HG02610 (cell line): ENCODE data around the gene CD200.
A peak's percentile ranks its signal among the peaks of the same experiment; 100 is the strongest.

Experiments
- ATAC-seq: cut with Tn5 transposase; IDR thresholded peaks from one replicate; pipeline ENCODE4 v1.9.1; 2021; ENCODE audit warnings: mild to moderate bottlenecking, moderate library complexity; ENCODE audit not compliant: unreplicated experiment

CD200 gene, protein sequence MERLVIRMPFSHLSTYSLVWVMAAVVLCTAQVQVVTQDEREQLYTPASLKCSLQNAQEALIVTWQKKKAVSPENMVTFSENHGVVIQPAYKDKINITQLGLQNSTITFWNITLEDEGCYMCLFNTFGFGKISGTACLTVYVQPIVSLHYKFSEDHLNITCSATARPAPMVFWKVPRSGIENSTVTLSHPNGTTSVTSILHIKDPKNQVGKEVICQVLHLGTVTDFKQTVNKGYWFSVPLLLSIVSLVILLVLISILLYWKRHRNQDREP

DNA sequence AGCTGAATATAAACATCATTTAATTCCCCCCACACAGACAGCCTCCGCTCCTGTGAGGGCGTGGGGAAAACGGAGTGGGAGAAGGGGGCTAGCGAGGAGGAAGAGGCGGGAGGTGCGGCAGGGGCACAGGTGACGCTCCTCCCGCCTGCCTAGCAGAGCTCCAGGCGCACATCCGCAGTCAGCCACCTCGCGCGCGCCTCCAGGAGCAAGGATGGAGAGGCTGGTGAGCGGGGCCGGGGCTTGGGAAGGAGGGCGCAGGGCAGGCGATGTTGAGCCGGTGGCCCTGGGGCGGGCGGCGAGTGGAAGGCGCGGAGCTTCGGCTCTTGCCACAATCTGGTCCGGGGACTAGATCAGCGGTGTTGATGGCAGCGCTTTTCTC lies at the start of gene CD200:
CD200 (plus strand) TSS at position 155 of the 379 bp plus-strand sequence; CDS start at position 212, 57 bp downstream.
- peak; percentile 65 for ATAC-seq

DNA sequence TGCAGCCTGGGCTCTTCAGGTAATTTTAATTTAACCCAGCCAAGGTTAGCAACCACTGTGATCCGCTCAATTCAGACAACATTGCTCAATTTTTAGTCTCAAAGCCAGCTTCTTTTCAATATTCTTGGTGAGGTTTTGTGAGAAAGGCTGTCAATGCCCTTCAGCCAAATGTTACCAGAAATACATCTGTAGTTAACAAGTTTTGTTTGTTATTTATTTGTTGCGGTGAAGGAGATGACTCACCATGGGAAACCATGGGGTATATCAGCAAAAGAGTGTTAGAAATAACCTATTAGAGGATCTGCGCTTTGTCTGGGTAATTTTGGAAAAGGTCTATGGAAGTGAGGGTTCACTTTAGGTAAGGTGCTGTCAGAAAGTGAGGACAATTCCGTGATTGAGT lies 43.9 kb upstream of the CD200 start:
- ATAC-seq, result no peak

DNA sequence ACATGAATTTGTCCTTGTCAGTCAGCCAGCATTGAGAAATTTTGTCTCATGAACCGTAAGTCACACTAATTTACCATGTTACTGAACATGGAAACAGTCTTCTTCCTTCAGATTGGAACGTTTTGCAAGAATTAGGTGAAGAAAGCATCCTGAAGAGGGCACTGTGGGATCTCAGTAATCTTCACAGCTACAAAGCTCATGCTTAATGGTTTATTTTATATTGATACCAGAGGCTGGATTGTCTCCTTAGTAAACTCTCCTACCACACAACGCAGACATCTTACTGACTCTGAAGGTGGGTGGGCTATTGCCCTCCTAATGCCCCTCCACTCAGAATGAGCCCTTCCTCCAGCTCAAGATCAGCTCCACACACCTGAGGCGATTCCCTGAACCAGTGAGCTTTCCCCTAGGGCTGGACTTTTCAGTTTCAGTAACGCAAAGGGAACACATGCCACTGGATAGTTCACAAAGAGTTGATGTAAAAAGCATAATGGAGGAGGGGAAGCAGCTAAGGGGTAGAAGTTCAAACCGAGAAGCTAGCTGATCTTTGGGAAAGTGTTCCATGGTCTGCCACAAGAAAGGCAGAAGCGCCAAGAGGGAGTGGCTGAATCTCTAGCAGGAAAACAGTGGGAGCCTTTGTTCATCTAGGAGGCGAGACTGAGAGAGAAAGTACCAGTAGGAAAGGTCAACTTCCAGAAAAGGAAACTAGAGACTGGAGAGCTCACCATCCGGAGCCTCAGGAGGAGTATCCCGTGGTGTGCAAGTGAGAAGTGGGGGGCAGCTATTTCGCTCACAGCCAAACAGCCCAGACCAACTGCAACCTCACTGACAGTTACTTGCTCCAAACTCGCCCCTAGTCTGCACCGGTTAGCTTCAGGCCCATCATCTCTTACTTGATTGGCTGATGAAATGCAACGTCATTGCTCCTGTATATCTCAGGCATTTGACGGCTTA lies 39.3 kb upstream of the CD200 start, which contains the start of gene SLC9C1:
SLC9C1 (minus strand) TSS at position 849 of the 954 bp plus-strand sequence. CDS start 7,425 bp downstream, outside the sequence.
- peak; percentile 49 for ATAC-seq

DNA sequence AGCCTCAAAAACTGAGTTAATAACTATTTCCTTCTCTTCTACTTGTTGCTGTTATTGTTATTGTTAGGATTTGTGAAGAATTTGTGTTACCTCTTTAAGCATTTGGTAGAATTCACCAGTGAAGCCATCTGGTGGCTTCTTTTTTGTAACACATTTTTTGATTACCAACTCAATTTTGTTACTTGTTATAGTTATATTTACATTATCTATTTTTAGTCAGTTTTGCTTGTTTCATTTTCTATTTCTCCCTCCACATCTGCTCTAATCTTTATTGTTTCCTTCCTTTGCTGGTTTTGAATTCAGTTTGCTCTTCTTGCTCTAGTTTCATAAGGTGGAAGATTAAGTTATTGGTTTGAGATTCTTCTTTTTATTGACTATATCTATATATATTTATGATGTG lies 35.2 kb upstream of the CD200 start:
- ATAC-seq, result peak; percentile 24

DNA sequence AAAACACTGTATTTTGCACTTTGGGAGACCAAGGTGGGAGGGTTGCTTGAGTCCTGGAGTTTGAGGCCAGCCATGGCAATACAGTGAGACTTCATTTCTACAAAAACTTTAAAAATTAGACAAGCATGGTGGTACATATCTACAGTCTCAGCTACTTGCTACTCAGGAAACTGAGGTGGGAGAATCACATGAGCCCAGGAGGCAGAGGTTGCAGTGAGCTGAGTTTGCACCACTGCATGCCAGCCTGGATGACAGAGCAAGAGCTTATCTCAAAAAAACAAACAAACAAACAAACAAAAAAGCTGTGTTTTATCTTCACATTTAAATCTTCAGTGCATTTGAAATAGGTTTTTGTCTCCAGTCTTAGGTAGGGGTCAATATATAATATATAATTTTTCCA lies 34.2 kb upstream of the CD200 start:
- no peak for ATAC-seq

DNA sequence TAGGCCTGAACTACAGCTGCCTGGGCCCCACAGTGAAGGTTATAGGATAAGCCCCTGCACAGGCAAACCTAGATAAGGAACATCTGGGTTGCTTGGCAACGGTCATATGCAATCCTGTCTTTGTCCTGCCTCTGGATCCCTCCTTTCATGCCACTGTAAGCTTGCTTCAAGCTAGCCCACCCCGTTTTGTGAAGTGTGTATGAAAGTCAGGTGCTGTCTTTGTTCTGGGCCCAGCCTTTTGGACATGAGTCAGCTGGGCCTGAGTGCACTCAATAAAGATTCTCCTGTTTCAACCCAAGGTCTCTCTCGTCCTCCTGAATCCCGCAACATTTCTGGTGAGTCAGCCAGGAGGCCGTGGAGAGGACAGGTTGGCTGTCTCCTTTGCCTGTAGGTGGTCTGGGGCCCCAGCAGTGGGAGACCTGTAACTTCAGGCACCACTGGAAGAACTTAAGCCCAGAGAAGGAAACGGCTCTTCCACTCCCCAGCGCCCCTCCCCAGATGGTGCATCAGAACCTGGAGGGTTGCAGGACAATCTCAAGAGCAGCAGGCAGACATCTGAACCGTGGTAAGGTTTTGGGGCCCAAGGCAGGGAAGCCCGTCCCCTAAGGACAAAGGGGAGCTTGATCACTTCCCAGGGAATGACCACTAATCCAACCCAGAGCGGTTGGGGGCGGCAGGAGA lies 30.7 kb upstream of the CD200 start:
- ATAC-seq, result no peak

DNA sequence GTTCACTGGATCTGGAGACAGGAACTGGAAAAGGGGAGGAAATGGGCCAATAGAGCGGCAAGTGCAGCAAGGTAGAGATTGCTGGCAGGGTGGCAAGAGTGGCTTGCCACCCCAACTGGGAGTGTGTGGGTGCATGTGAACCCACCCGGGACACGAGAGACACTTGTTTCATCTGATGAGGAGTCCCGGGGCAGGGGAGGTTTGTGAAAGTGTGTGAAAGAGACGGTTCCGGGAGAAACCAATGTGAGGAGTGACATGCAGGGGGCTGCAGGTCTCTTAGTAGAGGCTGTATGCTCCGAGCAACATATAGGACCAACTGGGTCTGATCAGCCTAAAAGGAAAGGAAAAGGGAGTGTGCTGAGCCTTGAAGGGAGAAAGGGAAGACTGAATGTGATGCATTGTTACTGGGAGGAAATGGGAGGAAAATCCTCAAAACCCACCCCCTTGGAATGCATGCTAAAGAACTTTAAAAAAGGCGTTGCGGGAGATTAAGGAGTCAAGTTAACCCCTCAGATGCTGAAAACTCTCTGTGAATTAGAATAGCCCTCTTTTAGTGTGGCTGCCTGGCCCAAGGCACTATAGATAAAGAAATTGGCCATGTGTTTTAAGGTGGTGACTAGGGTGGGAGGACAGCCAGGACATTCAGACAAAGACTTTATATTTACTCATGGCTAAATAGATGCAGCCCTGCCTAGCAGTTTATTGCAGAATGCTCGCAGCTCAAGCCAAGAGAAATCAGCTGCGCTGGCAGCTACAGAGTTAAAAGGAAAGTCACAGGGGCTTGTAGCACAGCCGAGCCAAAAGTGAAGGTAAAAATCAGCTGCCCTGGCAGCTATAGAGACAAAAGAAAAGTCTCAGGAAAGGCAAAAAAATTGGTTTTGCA lies 29.8 kb upstream of the CD200 start:
- ATAC-seq, result peak; percentile 44

DNA sequence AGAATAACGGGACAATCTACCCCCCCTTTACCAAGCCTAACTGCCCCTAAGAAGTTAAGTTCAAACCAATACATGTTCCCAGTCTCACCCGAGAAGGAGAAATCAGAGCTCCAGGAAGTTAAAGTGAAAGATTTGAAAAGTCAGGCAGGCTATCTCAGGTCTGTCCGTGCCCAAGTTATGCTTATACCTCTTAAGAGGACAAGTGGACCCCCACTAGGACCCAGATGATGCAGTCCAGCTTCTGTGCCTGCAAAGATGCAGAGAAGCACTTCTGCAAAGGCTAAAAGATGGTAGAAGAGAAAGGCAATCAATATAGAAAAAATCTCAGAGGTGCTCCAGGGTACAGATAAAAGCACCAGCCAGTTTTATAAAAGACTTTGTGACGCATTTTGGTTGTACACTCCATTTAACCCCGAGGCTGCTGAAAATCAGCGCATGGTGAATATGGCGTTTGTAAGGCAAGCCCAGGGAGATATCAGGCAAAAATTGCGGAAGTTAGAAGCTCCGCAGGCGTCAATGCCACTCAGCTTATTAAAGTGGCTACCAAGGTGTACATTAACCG lies 29.1 kb upstream of the CD200 start:
- ATAC-seq, result peak; percentile 49

DNA sequence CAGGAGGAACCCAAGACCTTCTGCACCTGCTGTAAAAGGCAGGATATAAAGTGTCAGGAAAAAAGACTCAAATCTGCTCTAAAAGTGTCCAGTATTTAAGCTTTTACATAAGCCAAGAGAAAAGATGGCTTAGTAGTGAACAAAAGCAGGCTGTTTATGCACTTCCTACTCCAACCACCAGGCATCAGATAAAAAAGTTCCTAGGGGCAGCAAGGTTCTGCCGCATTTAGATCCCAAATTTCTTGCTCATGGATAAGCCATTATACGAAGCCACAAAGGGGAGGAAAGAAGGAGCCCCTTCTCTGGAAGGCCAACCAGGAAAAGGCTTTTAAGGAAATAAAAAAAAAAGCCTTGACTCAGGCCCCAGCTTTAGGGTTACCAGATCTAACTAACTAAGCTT lies 28.3 kb upstream of the CD200 start:
- ATAC-seq, result no peak

DNA sequence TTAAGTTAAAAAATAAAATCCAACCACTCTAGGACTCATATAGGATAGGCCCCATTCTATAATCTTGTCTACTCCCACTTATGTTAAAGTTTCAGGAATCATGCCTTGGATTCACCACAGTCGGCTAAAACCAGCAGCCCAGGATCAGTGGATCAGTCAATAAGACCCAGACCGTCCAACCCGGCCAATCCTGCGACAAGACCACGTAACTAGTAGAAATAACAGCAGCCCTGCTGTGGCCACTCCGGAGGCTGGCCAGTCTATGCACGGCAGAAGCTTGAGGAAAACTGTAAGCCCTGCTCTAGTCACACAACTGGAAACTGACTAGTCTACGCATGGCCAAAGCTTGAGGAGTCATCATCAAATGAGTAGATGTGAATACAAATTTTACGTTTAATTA lies 26.1 kb upstream of the CD200 start:
- no peak for ATAC-seq

DNA sequence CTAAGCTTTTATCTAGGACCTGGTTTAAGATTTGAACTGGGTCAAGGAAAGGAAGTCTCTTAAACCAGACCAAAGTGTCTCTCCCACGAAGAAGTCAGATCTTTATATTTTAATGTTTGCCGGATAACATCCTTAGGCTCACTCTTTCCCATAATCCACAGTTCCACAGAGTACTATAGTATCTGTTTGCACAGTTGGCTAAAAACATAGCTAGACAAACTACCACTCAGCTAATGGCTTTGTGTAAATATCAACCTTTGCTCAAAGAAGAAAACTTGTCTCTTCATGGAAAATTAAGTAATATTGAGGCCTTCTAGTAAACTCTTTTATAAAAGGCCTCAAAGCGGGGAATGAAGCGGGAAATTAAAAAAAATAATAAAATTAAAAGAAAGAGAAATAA lies 25.4 kb upstream of the CD200 start:
- ATAC-seq, result no peak

DNA sequence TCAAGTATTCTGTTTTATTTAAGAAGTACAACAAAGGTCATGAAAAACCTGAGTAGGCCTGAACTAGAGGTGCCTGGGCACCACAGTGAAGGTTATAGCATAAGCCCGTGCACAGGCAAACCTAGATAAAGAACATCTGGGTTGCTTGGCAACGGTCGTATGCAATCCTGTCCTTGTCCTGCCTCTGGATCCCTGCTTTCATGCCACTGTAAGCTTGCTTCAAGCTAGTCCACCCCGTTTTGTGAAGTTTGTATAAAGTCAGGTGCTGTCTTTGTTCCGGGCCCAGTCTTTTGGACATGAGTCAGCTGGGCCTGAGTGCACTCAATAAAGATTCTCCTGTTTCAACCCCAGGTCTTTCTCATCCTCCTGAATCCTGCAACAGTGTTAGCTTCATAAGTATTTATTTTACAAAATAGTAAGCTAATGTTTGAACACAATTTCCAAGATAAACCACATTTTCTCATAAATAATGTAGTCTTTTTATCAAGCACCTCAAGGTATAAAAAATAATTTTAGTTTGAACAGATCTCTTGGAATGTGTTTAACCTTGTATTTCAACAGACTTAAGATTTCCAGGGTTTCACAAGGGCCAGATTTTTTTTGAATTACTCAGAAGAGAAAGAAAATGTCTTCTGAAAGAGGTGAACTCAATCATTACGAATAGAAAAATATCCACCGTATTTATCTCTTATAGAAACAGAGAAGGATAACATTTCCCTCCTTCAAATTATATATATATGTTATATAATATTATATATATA lies 24.6 kb upstream of the CD200 start:
- ATAC-seq, result no peak

DNA sequence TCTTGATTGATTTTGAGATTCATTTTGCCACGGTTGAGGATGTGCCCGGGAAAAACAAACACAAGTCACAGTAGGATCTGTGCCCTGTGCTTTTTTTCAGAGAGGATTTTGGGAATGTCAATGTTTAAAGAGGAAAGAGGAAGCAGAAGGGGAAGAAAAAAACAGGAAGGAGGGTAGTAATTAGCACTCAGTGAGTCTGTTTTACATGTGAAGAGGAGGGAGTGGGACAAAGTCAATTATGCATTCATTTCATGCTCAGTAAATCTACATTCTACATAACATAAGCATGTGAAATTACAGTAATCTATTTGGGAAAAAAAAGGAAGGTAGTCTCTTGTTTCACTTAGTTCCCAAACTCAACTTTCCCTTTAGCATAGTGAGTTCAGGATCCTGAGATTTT lies 18.3 kb upstream of the CD200 start:
- ATAC-seq, result no peak

DNA sequence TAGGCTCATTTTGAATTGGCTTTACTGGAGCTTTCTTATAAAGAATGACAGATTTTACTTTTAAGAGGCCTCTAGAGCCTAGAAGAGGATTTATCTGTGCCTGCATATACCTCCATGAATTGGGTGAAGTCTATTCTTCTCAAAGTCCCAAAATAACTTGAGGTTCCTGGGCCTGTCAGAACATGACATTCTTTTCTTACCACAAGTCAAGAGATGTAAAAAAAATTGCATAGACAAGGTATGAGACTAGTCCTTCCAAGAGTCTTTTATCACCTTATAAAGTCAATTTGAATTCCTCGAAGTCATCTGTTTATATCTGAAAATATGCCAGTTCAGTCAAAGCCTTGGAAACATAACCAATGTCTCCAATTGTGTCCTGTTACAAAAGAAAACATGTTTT lies 17.2 kb upstream of the CD200 start:
- no peak for ATAC-seq

DNA sequence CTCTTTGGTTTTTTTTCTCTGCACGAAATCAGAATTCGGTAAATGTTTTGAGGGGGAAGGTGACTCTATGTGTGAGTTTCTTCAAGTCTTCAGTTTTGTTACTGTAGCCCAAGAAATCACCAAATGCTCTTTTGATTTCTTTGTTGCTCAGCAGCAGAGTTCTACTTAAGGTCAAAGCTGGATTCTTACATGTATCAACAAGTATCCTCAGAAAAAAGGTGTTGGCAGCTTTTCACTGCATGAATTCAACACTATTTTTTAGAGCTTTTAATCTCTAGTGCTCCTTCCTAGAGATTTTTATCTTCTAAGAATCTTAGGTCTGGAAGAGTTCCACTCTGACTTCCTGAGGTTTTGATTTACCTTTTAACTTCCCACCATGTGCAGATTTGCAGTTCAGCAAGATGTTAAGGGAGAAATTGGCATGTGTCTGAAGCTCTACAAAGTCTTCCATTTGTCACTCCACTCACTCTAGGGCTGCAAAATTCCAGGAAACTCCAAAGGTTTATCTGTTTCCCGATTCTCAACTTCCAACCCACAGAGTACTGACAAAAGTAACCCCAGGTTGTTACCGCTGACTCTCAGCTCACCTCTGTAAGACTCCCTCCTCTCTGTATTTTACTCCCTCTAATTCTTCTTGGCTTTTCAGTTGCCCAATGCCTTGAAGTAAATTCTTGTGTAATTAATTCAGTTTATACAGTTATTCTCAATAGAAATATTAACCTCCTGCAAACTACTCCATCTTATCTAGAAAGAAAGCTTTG lies 13.3 kb upstream of the CD200 start:
- no peak for ATAC-seq

DNA sequence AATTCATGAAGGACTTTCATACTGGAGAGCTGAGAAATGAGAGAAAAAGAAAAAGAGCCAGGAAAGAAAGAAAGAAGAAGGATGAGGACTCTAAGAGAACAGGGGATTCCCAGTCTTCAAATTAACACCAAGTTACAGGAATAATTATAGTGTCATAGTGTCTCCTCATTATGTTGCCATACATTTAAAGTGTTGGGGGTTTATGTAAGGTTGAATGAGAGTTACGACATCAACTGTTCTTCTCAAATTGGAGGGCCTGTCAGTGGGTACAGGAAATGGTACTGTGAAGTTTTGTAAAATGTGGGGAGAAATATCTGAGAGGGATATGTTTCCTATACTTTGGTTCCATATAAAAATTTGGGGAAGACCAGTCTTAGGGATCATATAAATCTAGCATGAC lies 12.3 kb upstream of the CD200 start:
- no peak for ATAC-seq

DNA sequence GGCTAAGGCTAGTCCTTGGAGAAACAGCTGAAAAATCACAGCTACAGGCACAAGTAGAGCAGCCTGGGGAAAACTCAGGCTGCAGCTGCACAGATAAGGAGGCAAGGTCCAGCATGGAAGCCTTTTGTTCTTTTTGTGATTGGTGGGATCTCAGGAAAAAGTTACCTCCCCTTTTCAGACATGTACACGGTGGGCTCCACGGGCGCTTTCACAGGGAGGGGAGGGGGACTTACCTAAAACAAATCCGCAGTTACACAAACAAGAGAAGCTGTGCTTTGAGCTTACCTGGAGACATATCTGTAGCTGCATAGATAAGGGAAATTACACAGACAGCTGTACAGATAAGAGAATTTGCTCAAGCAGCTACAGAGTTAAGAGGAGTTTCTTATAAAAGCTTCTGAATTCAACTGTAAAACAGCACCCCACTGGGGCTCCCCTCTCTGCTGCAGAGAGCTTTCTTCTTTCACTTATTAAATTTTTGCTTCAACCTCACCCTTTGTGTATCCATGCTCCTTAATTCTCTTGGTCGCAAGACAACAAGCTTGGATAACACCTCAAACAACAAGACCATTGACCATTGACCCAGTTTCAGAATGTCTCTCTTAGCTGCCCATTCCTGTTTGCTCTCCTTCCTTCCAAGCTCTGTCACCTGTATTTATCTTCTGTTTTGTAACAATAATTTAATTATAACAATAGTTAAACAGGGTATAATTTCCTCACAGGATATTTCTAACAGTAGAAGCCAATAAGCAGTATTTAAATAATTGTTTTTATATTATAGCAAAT lies 10.9 kb upstream of the CD200 start:
- ATAC-seq, result no peak

DNA sequence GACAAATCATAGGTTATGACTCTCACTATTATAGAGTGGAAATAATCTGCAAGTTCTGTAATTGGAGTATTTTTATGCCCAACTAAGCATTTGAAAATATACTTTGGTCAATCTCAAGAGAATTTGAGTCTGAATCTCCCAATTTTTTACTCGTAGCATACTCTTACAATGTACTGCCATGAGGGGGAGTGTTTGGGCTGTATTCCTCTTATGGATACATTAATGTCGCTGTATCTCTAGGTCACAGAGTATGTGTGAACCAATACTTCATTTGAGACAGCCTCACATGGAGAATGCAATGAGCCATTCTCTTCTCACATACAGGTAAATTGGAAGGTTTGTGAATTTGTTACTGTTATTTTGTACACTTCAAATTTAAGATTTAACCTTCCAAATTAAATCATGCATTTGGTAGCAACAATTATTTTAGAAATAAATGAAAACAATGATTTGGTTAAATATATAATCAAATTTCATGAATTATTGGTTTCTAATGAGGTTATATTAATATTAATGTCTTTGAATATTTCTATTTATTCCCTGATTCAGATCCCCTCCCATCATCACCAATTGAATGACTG lies 5.5 kb upstream of the CD200 start:
- peak; percentile 99 for ATAC-seq
